ENCODE results near the gene PRKCH.

Gene PRKCH

GRCh38 chr14:61493239-61493638, 171.9 kb downstream of the PRKCH start:
- Histone ChIP-seq H3K4me3 (ENCODE audit: low read depth, low read length) (no peak overlapping the region), H3K9me3 (ENCODE audit: control insufficient read depth, insufficient read depth, low read depth, low read length) (no peaks in the 10 kb centered on the region), H3K27ac (ENCODE audit: extremely low read depth, low read depth, low read length) (no peak overlapping the region), H3K4me1 (ENCODE audit: control insufficient read depth, insufficient read depth, low read length) (no peaks in the 10 kb centered on the region), H3K36me3 (ENCODE audit: control insufficient read depth in 2 of 2, insufficient read depth in 1 of 2, low read length in 2 of 2) (no peaks in the 10 kb centered on the region)
- ChIA-PET POLR2A (no interaction called here), CTCF (interaction anchor here (1.3 to 1.4 kb wide), 3 partner anchors 16 to 22 kb away, joined by 3 to 5 read pairs (median 4); no protein-coding TSS in a partner anchor)
- TF ChIP-seq SCRT2 (tag by site-specific recombination; IDR thresholded peaks at IDR 0.05) = no peak
- no peak for TF ChIP-seq ZBTB20 (tag by site-specific recombination; IDR thresholded peaks at IDR 0.05)
- TF ChIP-seq AEBP2 (tag by site-specific recombination; IDR thresholded peaks at IDR 0.05; ENCODE audit: borderline replicate concordance) = no peak
- no peak for TF ChIP-seq ZNF747 (tag by site-specific recombination; IDR thresholded peaks at IDR 0.05)
- no peak for TF ChIP-seq PRDM6 (tag by site-specific recombination; IDR thresholded peaks at IDR 0.05)
- no peak for TF ChIP-seq ZNF704 (tag by site-specific recombination; IDR thresholded peaks at IDR 0.05)
- no peak for TF ChIP-seq ZNF280D (tag by site-specific recombination; IDR thresholded peaks at IDR 0.05)
- TF ChIP-seq ZNF266 (tag by site-specific recombination; IDR thresholded peaks at IDR 0.05; ENCODE audit: low read depth) = no peak
- TF ChIP-seq ZNF423 (tag by site-specific recombination; IDR thresholded peaks at IDR 0.05) = no peak
- TF ChIP-seq ZNF585B (tag by site-specific recombination; IDR thresholded peaks at IDR 0.05) = no peak
- TF ChIP-seq ZNF664 (tag by site-specific recombination; IDR thresholded peaks at IDR 0.05) = no peak
- TF ChIP-seq HOXC10 (CRISPR knock-in tag; IDR thresholded peaks at IDR 0.05) = no peak
- TF ChIP-seq ZNF350 (tag by site-specific recombination; IDR thresholded peaks at IDR 0.05) = no peak
- TF ChIP-seq ZNF391 (tag by site-specific recombination; IDR thresholded peaks at IDR 0.05; ENCODE audit: borderline replicate concordance, low read depth) = no peak

- no peaks in the 10 kb centered on the region for H3K36me3 ChIP-seq (ENCODE audit: control insufficient read depth in 2 of 2, insufficient read depth in 1 of 2, low read length in 2 of 2)
- H3K4me1 ChIP-seq (ENCODE audit: control insufficient read depth, insufficient read depth, low read length) = no peaks in the 10 kb centered on the region
- H3K4me3 ChIP-seq (ENCODE audit: low read depth, low read length) = no peak overlapping the region
- POLR2A ChIA-PET = interaction anchor here (0.6 kb wide), 1 partner anchor 202 kb away, joined by 3 read pairs; no protein-coding TSS in a partner anchor
- no peak overlapping the region for H3K27ac ChIP-seq (ENCODE audit: extremely low read depth, low read depth, low read length)
- no peaks in the 10 kb centered on the region for H3K9me3 ChIP-seq (ENCODE audit: control insufficient read depth, insufficient read depth, low read depth, low read length)
- CTCF ChIA-PET = interaction anchor here (1.4 kb wide), 2 partner anchors 17 to 23 kb away, joined by 3 to 4 read pairs; no protein-coding TSS in a partner anchor
- no peak for TF ChIP-seq ZSCAN16 (tag by site-specific recombination; IDR thresholded peaks at IDR 0.05)
- TF ChIP-seq ZNF157 (tag by site-specific recombination; IDR thresholded peaks at IDR 0.05) = no peak
- TF ChIP-seq GLIS1 (tag by site-specific recombination; IDR thresholded peaks at IDR 0.05) = no peak
- TF ChIP-seq ZNF398 (tag by site-specific recombination; IDR thresholded peaks at IDR 0.05) = no peak
- no peak for TF ChIP-seq PBX3 (CRISPR knock-in tag; IDR thresholded peaks at IDR 0.05)
- TF ChIP-seq SCRT1 (tag by site-specific recombination; IDR thresholded peaks at IDR 0.05; ENCODE audit: borderline replicate concordance) = no peak
- TF ChIP-seq CTCF (tag by site-specific recombination; IDR thresholded peaks at IDR 0.05) = no peak
- no peak for TF ChIP-seq ZNF37A (tag by site-specific recombination; IDR thresholded peaks at IDR 0.05)
- TF ChIP-seq KLF9 (tag by site-specific recombination; IDR thresholded peaks at IDR 0.05; ENCODE audit: low read depth) = no peak
- TF ChIP-seq ZFHX2 (tag by site-specific recombination; conservative IDR thresholded peaks at IDR 0.05) = no peak
These were observed 172.6 kb downstream of the PRKCH start for GRCh38 chr14:61494018-61494417.
